NB4 (cell line): Measurements from ENCODE around the gene OR5AU1.
A peak's percentile ranks its signal among the peaks of the same experiment; 100 is the strongest.

Source experiments
- DNase-seq: peaks from one replicate; pipeline ENCODE4 v3.0.0; 2010; ENCODE audit warnings: low read depth
- H3K4me3 ChIP-seq: one replicate; pipeline ENCODE4 v1.5.1; 2011; ENCODE audit warnings: mild to moderate bottlenecking, low read depth, low read length, moderate library complexity
- MYC ChIP-seq: IDR thresholded peaks from 2 replicates; pipeline ENCODE4 v1.6.1; 2011; ENCODE audit warnings: low read depth, low read length
- POLR2A ChIP-seq: IDR thresholded peaks from 2 replicates; pipeline ENCODE4 v1.6.1; 2011; ENCODE audit warnings: mild to moderate bottlenecking; ENCODE audit not compliant: insufficient read length; ENCODE audit errors: extremely low read depth
- TF ChIP-seq, protein P1 (sequence below): IDR thresholded peaks from one replicate; pipeline ENCODE4 v1.5.1; 2012; ENCODE audit warnings: low read depth, low read length
- TF ChIP-seq, protein P2 (sequence below): IDR thresholded peaks from 2 replicates; pipeline ENCODE4 v1.6.1; 2011; ENCODE audit warnings: low read depth, low read length

The OR5AU1 gene

DNA sequence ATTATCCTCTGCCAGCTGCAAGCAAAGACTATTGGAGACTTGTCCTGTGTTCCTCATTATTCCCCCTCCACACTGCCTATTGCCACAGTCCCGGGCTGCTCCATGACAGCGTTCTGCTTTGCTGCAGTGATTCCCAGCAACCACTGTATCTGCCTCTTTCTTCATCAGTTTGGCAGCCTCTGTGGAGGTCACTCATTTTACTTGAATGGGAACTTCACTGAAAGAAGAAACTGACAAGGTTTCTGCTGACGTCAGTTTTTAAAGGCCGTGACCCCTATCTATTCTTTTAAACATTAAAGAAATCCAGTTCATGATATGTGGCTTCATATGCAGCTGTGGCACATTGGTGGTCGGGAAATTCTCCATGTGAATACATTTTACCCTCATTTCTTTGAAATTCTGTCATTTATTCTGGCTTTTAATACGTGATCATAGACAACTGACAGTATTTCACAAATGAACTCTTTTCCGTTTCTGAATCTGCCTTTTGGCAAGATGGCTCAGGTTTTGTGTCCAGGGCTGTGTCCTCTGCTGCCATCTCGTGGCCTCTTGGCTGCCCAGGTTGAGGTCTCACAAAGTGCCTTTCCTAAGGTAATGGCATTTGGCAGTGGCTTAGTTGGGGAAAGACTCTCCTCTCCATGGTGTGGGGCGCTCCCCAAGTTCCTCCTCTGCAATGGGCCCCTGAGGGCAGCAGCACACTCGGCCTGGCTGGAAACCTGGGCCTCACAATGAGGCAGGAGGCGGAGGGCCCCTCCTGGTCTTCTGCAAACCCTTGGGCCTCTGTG lies 49.2 kb downstream of the OR5AU1 start:
- TF ChIP-seq MYC: no peak
- TF ChIP-seq, protein P1, sequence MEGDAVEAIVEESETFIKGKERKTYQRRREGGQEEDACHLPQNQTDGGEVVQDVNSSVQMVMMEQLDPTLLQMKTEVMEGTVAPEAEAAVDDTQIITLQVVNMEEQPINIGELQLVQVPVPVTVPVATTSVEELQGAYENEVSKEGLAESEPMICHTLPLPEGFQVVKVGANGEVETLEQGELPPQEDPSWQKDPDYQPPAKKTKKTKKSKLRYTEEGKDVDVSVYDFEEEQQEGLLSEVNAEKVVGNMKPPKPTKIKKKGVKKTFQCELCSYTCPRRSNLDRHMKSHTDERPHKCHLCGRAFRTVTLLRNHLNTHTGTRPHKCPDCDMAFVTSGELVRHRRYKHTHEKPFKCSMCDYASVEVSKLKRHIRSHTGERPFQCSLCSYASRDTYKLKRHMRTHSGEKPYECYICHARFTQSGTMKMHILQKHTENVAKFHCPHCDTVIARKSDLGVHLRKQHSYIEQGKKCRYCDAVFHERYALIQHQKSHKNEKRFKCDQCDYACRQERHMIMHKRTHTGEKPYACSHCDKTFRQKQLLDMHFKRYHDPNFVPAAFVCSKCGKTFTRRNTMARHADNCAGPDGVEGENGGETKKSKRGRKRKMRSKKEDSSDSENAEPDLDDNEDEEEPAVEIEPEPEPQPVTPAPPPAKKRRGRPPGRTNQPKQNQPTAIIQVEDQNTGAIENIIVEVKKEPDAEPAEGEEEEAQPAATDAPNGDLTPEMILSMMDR: peak; percentile 93
- TF ChIP-seq, protein P2, sequence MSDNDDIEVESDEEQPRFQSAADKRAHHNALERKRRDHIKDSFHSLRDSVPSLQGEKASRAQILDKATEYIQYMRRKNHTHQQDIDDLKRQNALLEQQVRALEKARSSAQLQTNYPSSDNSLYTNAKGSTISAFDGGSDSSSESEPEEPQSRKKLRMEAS: no peak
- TF ChIP-seq POLR2A: no peak
- peak; percentile 87 for DNase-seq
- H3K4me3 ChIP-seq: peak overlapping the region; percentile 4

DNA sequence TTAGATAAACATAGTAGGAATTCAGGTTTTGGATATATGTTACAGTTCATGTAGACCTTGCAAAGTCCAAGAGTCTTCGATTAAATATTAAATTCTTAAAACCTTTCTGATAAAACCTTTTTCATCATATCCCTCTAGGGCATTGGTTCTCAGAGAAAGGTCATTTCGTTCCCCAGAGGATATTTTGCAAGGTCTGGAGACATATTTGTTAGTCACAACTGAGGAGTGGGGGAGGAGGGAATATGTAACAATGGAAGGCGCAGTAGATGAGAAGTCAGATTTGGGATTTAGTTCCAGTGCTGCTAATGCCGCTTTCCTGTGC lies 49.7 kb downstream of the OR5AU1 start:
- peak; percentile 87 for DNase-seq
- TF ChIP-seq, protein P1: no peak
- TF ChIP-seq POLR2A (no peak), MYC (no peak)
- TF ChIP-seq, protein P2: no peak
- H3K4me3 ChIP-seq: no peak overlapping the region

GRCh38 chr14:21105095-21105494 lies 50.8 kb downstream of the OR5AU1 start:
- no peak for DNase-seq
- H3K4me3 ChIP-seq: peak overlapping the region; percentile 86
- TF ChIP-seq MYC: no peak
- no peak for TF ChIP-seq POLR2A
- TF ChIP-seq, protein P2: no peak
- TF ChIP-seq, protein P1: no peak
